ENCODE results near the gene SLC25A2.
"Not testable (repeated sequence)": the region's sequence is repeated elsewhere in the genome, so short reads cannot be mapped to it uniquely, and the experiment has no call there.

Gene SLC25A2

GRCh38 chr5:141326088-141326854 is 22.4 kb upstream of the SLC25A2 start:
- Mint-ChIP-seq H3K36me3 (ENCODE audit: low read depth) (peaks cover 35% of the 10 kb centered on the region), H3K4me1 (ENCODE audit: low read depth) (peaks cover 15% of the 10 kb centered on the region), H3K9me3 (peaks cover 23% of the 10 kb centered on the region), H3K27me3 (peaks cover 43% of the 10 kb centered on the region), H3K4me3 (peak overlapping the region; percentile 87), H3K27ac (peak overlapping the region; percentile 80)

DNA sequence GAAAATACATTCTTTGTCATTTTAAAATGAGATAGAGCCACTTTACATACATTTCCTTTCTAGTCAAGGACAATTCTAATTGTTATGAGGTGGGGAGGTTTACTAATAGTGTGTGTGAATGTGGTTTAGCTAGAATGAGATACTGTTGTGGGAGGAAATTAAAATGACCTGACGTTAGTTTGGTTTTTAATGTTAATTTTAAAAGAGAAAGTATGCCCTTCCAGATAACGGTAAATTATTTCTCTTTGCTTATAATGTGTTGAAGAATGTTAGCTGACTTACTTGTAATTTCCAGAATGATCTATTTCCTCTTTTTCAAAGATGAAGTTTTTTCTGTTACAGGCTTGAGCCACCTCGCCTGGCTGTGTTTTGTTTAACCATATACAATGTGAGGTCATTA is 18.4 kb upstream of the SLC25A2 start:
- Mint-ChIP-seq H3K36me3 (ENCODE audit: low read depth) (peaks cover 65% of the 10 kb centered on the region), H3K9me3 (peaks cover 36% of the 10 kb centered on the region), H3K4me1 (ENCODE audit: low read depth) (peaks cover 44% of the 10 kb centered on the region), H3K27me3 (peaks cover 10% of the 10 kb centered on the region), H3K27ac (no peak overlapping the region), H3K4me3 (no peak overlapping the region)

DNA sequence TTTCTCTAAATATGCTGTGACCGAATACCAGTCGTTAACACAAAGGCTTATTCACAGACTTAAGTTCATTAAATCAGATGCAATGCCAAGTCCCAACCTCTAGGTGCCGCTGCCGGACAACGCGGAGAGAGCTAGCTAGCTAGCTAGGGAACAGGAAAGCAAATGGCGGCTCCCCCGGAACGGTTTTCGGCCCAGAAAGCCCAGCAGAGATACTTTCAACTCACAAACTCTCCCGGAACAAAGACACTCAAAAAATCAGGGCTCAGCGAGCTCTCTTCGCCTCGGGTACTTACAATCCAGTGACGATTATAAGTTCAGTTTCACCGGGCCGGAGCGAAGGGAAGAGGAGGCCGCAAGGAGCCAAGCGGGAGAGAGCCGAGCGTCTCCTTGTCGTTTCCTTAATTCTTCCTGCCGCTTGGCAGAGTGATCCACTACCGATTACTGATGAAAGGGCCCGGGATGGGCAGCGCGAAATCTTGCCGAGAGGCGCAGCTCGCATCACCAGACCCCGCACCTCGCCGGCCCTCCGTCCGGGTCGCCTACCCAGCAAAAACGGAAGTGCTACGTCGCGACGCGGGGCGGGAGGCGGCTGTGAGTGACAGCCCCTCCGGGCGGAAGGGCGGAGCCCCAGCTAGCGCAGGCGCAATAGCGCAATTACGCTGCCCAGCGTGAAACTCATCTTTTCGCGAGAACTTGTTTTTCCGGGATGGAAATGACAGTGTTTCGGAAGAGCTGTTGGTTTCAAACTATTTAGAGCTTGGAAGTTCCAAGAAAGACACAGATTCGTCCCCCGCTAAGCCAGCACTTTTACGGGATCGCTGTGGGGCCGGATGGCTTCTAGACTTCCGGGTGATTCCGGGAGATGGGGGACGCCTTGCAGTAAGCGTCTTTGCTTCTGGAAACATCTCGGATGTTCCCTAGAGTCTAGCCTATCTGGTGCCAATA is 16.6 kb upstream of the SLC25A2 start, which contains the start of gene TAF7:
Gene TAF7, minus strand, starts transcription at position 560 of the 945 bp plus-strand sequence. CDS start 740 bp downstream, outside the sequence.
- Mint-ChIP-seq H3K9me3 (peaks cover 35% of the 10 kb centered on the region), H3K27me3 (no peaks in the 10 kb centered on the region), H3K4me3 (peak within 1 kb of the TSS; percentile 98), H3K27ac (peak within 1 kb of the TSS; percentile 99), H3K36me3 (ENCODE audit: low read depth) (peaks cover 71% of the 10 kb centered on the region), H3K4me1 (ENCODE audit: low read depth) (peaks cover 38% of the 10 kb centered on the region)

GRCh38 chr5:141319699-141320098 is 15.8 kb upstream of the SLC25A2 start:
- peaks cover 75% of the 10 kb centered on the region for H3K36me3 Mint-ChIP-seq (ENCODE audit: low read depth)
- H3K27ac Mint-ChIP-seq = no peak overlapping the region
- peaks cover 38% of the 10 kb centered on the region for H3K4me1 Mint-ChIP-seq (ENCODE audit: low read depth)
- H3K27me3 Mint-ChIP-seq = no peaks in the 10 kb centered on the region
- peak overlapping the region; percentile 98 for H3K4me3 Mint-ChIP-seq
- peaks cover 42% of the 10 kb centered on the region for H3K9me3 Mint-ChIP-seq

- peaks cover 75% of the 10 kb centered on the region for H3K36me3 Mint-ChIP-seq (ENCODE audit: low read depth)
- peaks cover 38% of the 10 kb centered on the region for H3K4me1 Mint-ChIP-seq (ENCODE audit: low read depth)
- no peaks in the 10 kb centered on the region for H3K27me3 Mint-ChIP-seq
- peak overlapping the region; percentile 98 for H3K4me3 Mint-ChIP-seq
- peaks cover 42% of the 10 kb centered on the region for H3K9me3 Mint-ChIP-seq
- H3K27ac Mint-ChIP-seq = no peak overlapping the region
These were observed 15.4 kb upstream of the SLC25A2 start for GRCh38 chr5:141319202-141319601.

DNA sequence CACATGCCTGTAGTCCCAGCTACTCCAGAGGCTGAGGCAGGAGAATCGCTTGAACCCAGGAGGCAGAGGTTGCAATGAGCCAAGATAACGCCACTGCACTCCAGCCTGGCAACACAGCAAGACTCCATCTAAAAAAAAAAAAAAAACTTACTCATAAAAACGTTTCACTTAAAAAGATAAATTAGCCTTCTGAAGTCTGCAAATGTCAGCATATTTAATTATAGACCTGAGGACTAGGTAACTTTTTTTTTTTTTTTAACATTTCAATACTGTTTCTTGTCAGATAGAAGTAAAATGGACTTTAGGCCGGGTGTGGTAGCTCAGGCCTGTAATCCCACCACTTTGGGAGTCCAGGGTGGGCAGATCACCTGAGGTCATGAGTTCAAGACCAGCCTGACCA is 13.1 kb upstream of the SLC25A2 start:
- H3K27ac Mint-ChIP-seq, H3K27me3 Mint-ChIP-seq, H3K4me3 Mint-ChIP-seq: not testable (repeated sequence)
- Mint-ChIP-seq H3K36me3 (ENCODE audit: low read depth) (peaks cover 90% of the 10 kb centered on the region), H3K9me3 (peaks cover 54% of the 10 kb centered on the region), H3K4me1 (ENCODE audit: low read depth) (peaks cover 34% of the 10 kb centered on the region)

DNA sequence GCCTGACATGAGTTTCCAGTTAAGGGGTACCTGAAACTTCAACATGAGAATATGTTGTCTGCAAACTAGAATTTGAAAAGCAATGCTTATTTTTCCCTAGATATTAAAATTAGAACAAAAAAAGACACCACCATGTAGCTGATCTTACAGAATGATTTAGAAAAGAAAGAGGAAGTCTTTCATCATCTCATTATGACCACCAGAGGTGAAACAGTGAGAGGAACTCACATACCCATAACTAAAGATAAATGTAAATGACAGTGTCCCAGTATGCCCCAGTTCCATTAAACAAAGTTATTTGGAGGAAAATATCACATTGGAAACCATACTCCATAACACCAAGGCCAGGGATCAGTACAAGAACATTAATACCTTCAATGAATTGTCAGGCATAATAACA is 9.9 kb upstream of the SLC25A2 start:
- H3K4me3 Mint-ChIP-seq = no peak overlapping the region
- H3K9me3 Mint-ChIP-seq = peaks cover 56% of the 10 kb centered on the region
- H3K27ac Mint-ChIP-seq = no peak overlapping the region
- H3K4me1 Mint-ChIP-seq (ENCODE audit: low read depth) = peaks cover 7% of the 10 kb centered on the region
- peaks cover 83% of the 10 kb centered on the region for H3K36me3 Mint-ChIP-seq (ENCODE audit: low read depth)
- no peaks in the 10 kb centered on the region for H3K27me3 Mint-ChIP-seq

DNA sequence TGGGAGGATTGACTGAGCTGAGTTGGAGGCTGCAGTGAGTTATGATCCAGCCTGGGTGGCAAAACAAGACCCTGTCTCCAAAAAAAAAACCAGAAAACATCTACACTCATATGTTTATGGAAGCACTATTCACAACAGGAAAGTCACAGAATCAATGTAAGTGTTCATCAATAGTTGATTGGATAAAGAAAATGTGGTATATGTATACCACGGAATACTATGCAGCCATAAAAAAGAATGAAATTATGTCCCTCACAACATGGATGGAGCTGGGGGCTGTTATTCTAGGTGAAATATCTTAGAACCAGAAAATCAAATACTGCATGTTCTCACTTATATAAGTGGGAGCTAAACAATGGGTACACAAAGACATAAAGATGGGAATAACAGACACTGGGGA is 2.8 kb upstream of the SLC25A2 start:
- Mint-ChIP-seq H3K36me3 (ENCODE audit: low read depth) (peaks cover 45% of the 10 kb centered on the region), H3K4me1 (ENCODE audit: low read depth) (no peaks in the 10 kb centered on the region), H3K9me3 (peaks cover 43% of the 10 kb centered on the region), H3K27ac (no peak overlapping the region), H3K4me3 (no peak overlapping the region), H3K27me3 (no peaks in the 10 kb centered on the region)

GRCh38 chr5:141298376-141298775 is 5.5 kb downstream of the SLC25A2 start:
- no peaks in the 10 kb centered on the region for H3K4me1 Mint-ChIP-seq (ENCODE audit: low read depth)
- H3K9me3 Mint-ChIP-seq = peaks cover 54% of the 10 kb centered on the region
- no peak overlapping the region for H3K27ac Mint-ChIP-seq
- no peaks in the 10 kb centered on the region for H3K27me3 Mint-ChIP-seq
- H3K36me3 Mint-ChIP-seq (ENCODE audit: low read depth) = peaks cover 50% of the 10 kb centered on the region
- H3K4me3 Mint-ChIP-seq = no peak overlapping the region

GRCh38 chr5:141272906-141273305 is 30.9 kb downstream of the SLC25A2 start:
- Mint-ChIP-seq H3K27ac (no peak overlapping the region), H3K4me1 (ENCODE audit: low read depth) (no peaks in the 10 kb centered on the region), H3K4me3 (no peak overlapping the region), H3K36me3 (ENCODE audit: low read depth) (peaks cover 34% of the 10 kb centered on the region), H3K27me3 (no peaks in the 10 kb centered on the region), H3K9me3 (peaks cover 48% of the 10 kb centered on the region)

DNA sequence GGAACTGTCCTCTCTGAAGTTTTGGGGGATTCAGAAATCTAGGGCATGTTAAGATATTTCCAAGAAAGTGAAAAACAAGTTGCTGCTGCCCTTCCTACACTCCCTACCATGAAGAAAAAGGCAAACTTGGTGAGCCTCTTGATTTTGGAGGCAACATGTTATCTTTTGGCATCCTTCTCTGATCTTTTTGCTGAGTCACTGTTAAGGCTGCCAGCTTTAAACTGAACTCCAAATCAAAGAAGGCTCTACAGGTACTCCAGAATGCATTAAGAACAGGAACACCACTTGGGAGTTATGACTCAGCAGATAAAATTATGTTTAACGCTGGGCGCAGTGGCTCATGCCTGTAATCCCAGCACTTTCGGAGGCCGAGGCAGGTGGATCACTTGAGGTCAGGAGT is 34.7 kb downstream of the SLC25A2 start:
- Mint-ChIP-seq H3K36me3 (ENCODE audit: low read depth) (peaks cover 46% of the 10 kb centered on the region), H3K9me3 (peaks cover 52% of the 10 kb centered on the region), H3K27ac (no peak overlapping the region), H3K4me3 (no peak overlapping the region), H3K27me3 (no peaks in the 10 kb centered on the region), H3K4me1 (ENCODE audit: low read depth) (no peaks in the 10 kb centered on the region)

- Mint-ChIP-seq H3K9me3 (peaks cover 48% of the 10 kb centered on the region), H3K4me3 (no peak overlapping the region), H3K27me3 (no peaks in the 10 kb centered on the region), H3K4me1 (ENCODE audit: low read depth) (no peaks in the 10 kb centered on the region), H3K27ac (no peak overlapping the region), H3K36me3 (ENCODE audit: low read depth) (peaks cover 58% of the 10 kb centered on the region)
These were observed 42.7 kb downstream of the SLC25A2 start for GRCh38 chr5:141261238-141261546.

DNA sequence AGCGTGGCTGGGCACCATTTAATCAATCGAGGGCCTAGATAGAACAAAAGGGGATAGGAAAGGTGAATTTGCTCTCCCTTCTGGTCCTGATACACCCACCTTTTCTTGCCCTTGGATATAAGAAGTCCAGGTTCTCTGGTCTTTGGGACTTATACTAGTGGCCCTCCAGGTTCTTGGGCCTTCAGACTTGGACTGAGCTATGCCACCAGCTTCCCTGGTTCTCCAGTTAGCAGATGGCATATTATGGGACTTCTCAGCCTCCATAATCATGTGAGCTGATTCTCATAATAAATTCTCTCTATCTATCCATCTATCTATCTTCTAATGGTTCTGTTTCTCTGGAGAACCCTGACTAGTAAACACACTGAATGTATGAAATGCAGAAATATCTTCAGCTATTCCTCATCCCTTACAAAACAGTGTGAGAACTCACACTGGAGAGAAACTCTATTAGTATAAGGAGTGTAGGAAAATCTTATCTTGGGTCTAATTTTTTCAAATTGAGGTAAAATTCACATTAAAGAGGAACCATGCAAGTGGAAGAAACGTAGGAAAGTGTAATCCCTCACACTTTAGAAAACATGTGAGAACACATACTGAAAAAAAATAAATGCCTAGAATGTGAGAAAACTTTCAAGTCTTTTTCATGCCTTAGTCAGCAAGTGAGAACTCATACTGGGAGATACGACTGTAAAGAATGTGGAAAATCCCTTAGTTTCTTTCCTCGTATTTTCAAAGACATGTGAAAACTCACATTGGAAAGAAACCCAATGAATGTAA is 43.2 kb downstream of the SLC25A2 start:
- no peak overlapping the region for H3K4me3 Mint-ChIP-seq
- peaks cover 47% of the 10 kb centered on the region for H3K9me3 Mint-ChIP-seq
- peaks cover 53% of the 10 kb centered on the region for H3K36me3 Mint-ChIP-seq (ENCODE audit: low read depth)
- H3K27me3 Mint-ChIP-seq = no peaks in the 10 kb centered on the region
- no peak overlapping the region for H3K27ac Mint-ChIP-seq
- no peaks in the 10 kb centered on the region for H3K4me1 Mint-ChIP-seq (ENCODE audit: low read depth)

- Mint-ChIP-seq H3K4me3 (no peak overlapping the region), H3K4me1 (ENCODE audit: low read depth) (no peaks in the 10 kb centered on the region), H3K27me3 (no peaks in the 10 kb centered on the region), H3K27ac (no peak overlapping the region), H3K36me3 (ENCODE audit: low read depth) (peaks cover 59% of the 10 kb centered on the region), H3K9me3 (peaks cover 54% of the 10 kb centered on the region)
These were observed 44.9 kb downstream of the SLC25A2 start for GRCh38 chr5:141258948-141259347.

DNA sequence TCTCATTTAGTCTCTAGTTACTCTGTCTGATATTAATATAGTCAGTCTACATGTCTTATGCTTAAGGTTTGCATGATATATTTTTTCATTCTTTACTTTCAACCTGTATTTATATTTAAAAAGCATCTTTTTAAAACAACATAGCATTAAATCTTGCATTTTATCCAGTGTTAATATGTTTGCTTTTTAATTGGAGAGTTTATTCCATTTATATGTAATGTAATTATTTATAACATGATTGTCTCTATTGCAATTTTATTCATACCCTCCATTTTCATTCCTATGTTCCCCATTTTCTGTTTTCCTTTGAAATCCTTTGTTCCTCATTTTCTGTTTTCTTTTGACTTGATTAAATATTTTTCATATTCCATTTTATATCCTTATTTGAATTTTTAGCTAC is 45.4 kb downstream of the SLC25A2 start:
- no peak overlapping the region for H3K27ac Mint-ChIP-seq
- no peaks in the 10 kb centered on the region for H3K4me1 Mint-ChIP-seq (ENCODE audit: low read depth)
- no peaks in the 10 kb centered on the region for H3K27me3 Mint-ChIP-seq
- peaks cover 56% of the 10 kb centered on the region for H3K9me3 Mint-ChIP-seq
- H3K36me3 Mint-ChIP-seq (ENCODE audit: low read depth) = peaks cover 54% of the 10 kb centered on the region
- no peak overlapping the region for H3K4me3 Mint-ChIP-seq

Measured in stimulated activated naive CD8-positive, alpha-beta T cell treated with anti-CD3 and anti-CD28 coated beads, Interleukin-15, Interleukin-2, amounts not matched to agents 100 ng/mL and 50 ng/mL, for 24 hours (primary cell).